Thoracic aorta (tissue), 2 donors: ENCODE data around the gene NUP42. TPM values are rescaled to one million over a fixed set of nuclear protein-coding genes. Genes with fewer than 3 reads are reported as not detected.

Source experiments
- ATAC-seq: fragments of 150-250 bp; one replicate; pipeline ENCODE4 v1.8.0; 2017; ENCODE audit warnings: low read depth; ENCODE audit not compliant: insufficient number of reproducible peaks, low FRiP score
- DNase-seq: peaks from one replicate; pipeline ENCODE4 v3.0.0-alpha.2; 2020; ENCODE audit warnings: low spot score
- H3K27ac ChIP-seq, 2 donors: fragments of 200-600 bp; sonication (generic); 1 replicate in 1 of 2; 2 replicates in 1 of 2; pipeline ENCODE4 v1.5.1; 2016; ENCODE audit warnings: mild to moderate bottlenecking in 2 of 2, moderate library complexity in 2 of 2
- H3K27me3 ChIP-seq: fragments of 200-600 bp; sonication (generic); replicated peaks from 2 replicates; pipeline ENCODE4 v1.6.0; 2016; ENCODE audit warnings: mild to moderate bottlenecking; ENCODE audit not compliant: insufficient read depth
- H3K36me3 ChIP-seq: fragments of 200-600 bp; sonication (generic); one replicate; pipeline ENCODE4 v1.5.1; 2016
- H3K4me1 ChIP-seq, 2 donors: fragments of 200-600 bp; sonication (generic); 1 replicate in 1 of 2; 2 replicates in 1 of 2; pipeline versions ENCODE4 v1.5.1 to v1.6.0; 2016; ENCODE audit warnings: low read depth in 2 of 2, mild to moderate bottlenecking in 1 of 2; ENCODE audit not compliant: control insufficient read depth in 1 of 2
- H3K4me3 ChIP-seq: fragments of 200-600 bp; sonication (generic); 2 replicates; pipeline ENCODE4 v1.5.1; 2016; ENCODE audit warnings: mild to moderate bottlenecking
- H3K9me3 ChIP-seq: fragments of 200-600 bp; sonication (generic); 2 replicates; pipeline ENCODE4 v1.5.1; 2016
- total RNA-seq, 2 donors: library from RNA; depleted of rRNA; stranded (reverse); fragments of >200 nt; gene quantifications; one replicate each; pipeline versions ENCODE4 v1.1.0 to v1.2.3, GENCODE V29; 2016
- TF ChIP-seq, protein P1 (sequence below): fragments of 200-600 bp; sonication (generic); IDR thresholded peaks from one replicate; pipeline ENCODE4 v1.5.1; 2019; ENCODE audit warnings: antibody characterized with exemption

The NUP42 gene
- total RNA-seq, 2 donors from 2014 or later, result 34.0 to 54.7 TPM

- Histone ChIP-seq H3K36me3 (no peaks in the 10 kb centered on the region), H3K27ac (no peak overlapping the region), H3K9me3 (no peaks in the 10 kb centered on the region), H3K4me1 (no peaks in the 10 kb centered on the region), H3K4me3 (no peak overlapping the region), H3K27me3 (no peaks in the 10 kb centered on the region)
- no peak for DNase-seq
- TF ChIP-seq, protein P1, sequence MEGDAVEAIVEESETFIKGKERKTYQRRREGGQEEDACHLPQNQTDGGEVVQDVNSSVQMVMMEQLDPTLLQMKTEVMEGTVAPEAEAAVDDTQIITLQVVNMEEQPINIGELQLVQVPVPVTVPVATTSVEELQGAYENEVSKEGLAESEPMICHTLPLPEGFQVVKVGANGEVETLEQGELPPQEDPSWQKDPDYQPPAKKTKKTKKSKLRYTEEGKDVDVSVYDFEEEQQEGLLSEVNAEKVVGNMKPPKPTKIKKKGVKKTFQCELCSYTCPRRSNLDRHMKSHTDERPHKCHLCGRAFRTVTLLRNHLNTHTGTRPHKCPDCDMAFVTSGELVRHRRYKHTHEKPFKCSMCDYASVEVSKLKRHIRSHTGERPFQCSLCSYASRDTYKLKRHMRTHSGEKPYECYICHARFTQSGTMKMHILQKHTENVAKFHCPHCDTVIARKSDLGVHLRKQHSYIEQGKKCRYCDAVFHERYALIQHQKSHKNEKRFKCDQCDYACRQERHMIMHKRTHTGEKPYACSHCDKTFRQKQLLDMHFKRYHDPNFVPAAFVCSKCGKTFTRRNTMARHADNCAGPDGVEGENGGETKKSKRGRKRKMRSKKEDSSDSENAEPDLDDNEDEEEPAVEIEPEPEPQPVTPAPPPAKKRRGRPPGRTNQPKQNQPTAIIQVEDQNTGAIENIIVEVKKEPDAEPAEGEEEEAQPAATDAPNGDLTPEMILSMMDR, result no peak
- no peak for ATAC-seq
Observed at GRCh38 chr7:23208316-23208715, 26.5 kb downstream of the NUP42 start.

GRCh38 chr7:23210506-23210905, 28.7 kb downstream of the NUP42 start:
- H3K4me3 ChIP-seq, result no peak overlapping the region
- H3K36me3 ChIP-seq, result no peaks in the 10 kb centered on the region
- H3K4me1 ChIP-seq, result no peaks in the 10 kb centered on the region
- TF ChIP-seq, protein P1, result no peak
- H3K27me3 ChIP-seq, result no peaks in the 10 kb centered on the region
- no peak for DNase-seq
- ATAC-seq, result no peak
- H3K9me3 ChIP-seq, result no peaks in the 10 kb centered on the region
- no peak overlapping the region for H3K27ac ChIP-seq

- H3K27ac ChIP-seq, result no peak overlapping the region
- no peaks in the 10 kb centered on the region for H3K27me3 ChIP-seq
- ATAC-seq (no peak), DNase-seq (no peak)
- H3K36me3 ChIP-seq, result no peaks in the 10 kb centered on the region
- no peaks in the 10 kb centered on the region for H3K9me3 ChIP-seq
- TF ChIP-seq, protein P1, result no peak
- H3K4me3 ChIP-seq, result no peak overlapping the region
- no peaks in the 10 kb centered on the region for H3K4me1 ChIP-seq
Observed at GRCh38 chr7:23211589-23211988, 29.7 kb downstream of the NUP42 start.

GRCh38 chr7:23212395-23212794, 30.5 kb downstream of the NUP42 start:
- TF ChIP-seq, protein P1, result no peak
- DNase-seq, result no peak
- Histone ChIP-seq H3K27ac (no peak overlapping the region), H3K4me3 (no peak overlapping the region), H3K4me1 (no peaks in the 10 kb centered on the region), H3K36me3 (no peaks in the 10 kb centered on the region), H3K9me3 (no peaks in the 10 kb centered on the region), H3K27me3 (no peaks in the 10 kb centered on the region)
- ATAC-seq, result no peak

GRCh38 chr7:23212841-23213240, 31.0 kb downstream of the NUP42 start:
- no peaks in the 10 kb centered on the region for H3K4me1 ChIP-seq
- H3K27me3 ChIP-seq, result no peaks in the 10 kb centered on the region
- H3K9me3 ChIP-seq, result no peaks in the 10 kb centered on the region
- no peak overlapping the region for H3K4me3 ChIP-seq
- ATAC-seq (no peak), DNase-seq (no peak)
- H3K27ac ChIP-seq, result no peak overlapping the region
- TF ChIP-seq, protein P1, result no peak
- no peaks in the 10 kb centered on the region for H3K36me3 ChIP-seq
